Upper lobe of left lung (tissue), 6 donors: Measurements from ENCODE around the gene APOC3. TPM values are rescaled to one million over a fixed set of nuclear protein-coding genes. Genes with fewer than 3 reads are reported as not detected.
"Not testable (repeated sequence)": the region's sequence is repeated elsewhere in the genome, so short reads cannot be mapped to it uniquely, and the experiment has no call there.

Experiments
- ATAC-seq, 2 donors: fragments of 200-7000 bp; cut with Tn5 transposase; one replicate each; pipeline ENCODE4 v1.9.1; 2022; ENCODE audit warnings: mild to moderate bottlenecking in 2 of 2, moderate library complexity in 2 of 2; ENCODE audit not compliant: low FRiP score in 2 of 2
- DNase-seq, 2 donors: peaks; one replicate each; pipeline ENCODE4 v3.0.0-alpha.2; 2019 to 2020
- H3K27ac ChIP-seq, 4 donors: fragments of 200-600 bp; sonication (generic); one replicate each; pipeline ENCODE4 v1.5.1; 2016 to 2019
- H3K27me3 ChIP-seq, 4 donors: fragments of 200-600 bp; sonication (generic); one replicate each; pipeline ENCODE4 v1.5.1; 2017 to 2019
- H3K36me3 ChIP-seq, 4 donors: fragments of 200-600 bp; sonication (generic); one replicate each; pipeline ENCODE4 v1.5.1; 2016 to 2019
- H3K4me1 ChIP-seq, 4 donors: fragments of 200-600 bp; sonication (generic); one replicate each; pipeline ENCODE4 v1.5.1; 2018 to 2019
- H3K4me3 ChIP-seq, 4 donors: fragments of 200-600 bp; sonication (generic); one replicate each; pipeline ENCODE4 v1.5.1; 2017 to 2019; ENCODE audit warnings: mild to moderate bottlenecking in 2 of 4, moderate library complexity in 1 of 4
- H3K9me3 ChIP-seq, 4 donors: fragments of 200-600 bp; sonication (generic); one replicate each; pipeline ENCODE4 v1.5.1; 2018 to 2019
- EP300 ChIP-seq, 4 donors: sonication (generic); formaldehyde crosslinking; IDR thresholded peaks; one replicate each; pipeline ENCODE4 v1.5.1; 2017; ENCODE audit warnings: antibody characterized with exemption in 4 of 4, control low read depth in 2 of 4
- POLR2A ChIP-seq, 4 donors: fragments of 450-650 bp; IDR thresholded peaks; one replicate each; pipeline ENCODE4 v1.5.1; 2016 to 2017; ENCODE audit warnings: antibody characterized with exemption in 4 of 4, mild to moderate bottlenecking in 2 of 4
- POLR2AphosphoS5 ChIP-seq, 2 donors: sonication (generic); formaldehyde crosslinking; IDR thresholded peaks; one replicate each; pipeline ENCODE4 v1.5.1; 2017; ENCODE audit warnings: antibody characterized with exemption in 2 of 2
- WGBS, 2 donors: methylation state at CpG; one replicate each; pipeline ENCODE4 v1.1.5; 2017 to 2018; 5-methylcytosine and 5-hydroxymethylcytosine counted together
- total RNA-seq, 6 donors: library from RNA; depleted of rRNA in 4 of 6; stranded (reverse); fragments of >200 nt in 4 of 6; gene quantifications; one replicate each; pipeline versions ENCODE4 v1.1.0 to v1.2.1, GENCODE V29; 2016 to 2021
- TF ChIP-seq, protein P1 (sequence below), 6 experiments: fragments of 450-650 bp in 4 of 6; fragments of 200-600 bp in 2 of 6; sonication (generic) in 2 of 6; IDR thresholded peaks; one replicate each; pipeline ENCODE4 v1.5.1; 2016 to 2019; ENCODE audit warnings: antibody characterized with exemption in 6 of 6
- donor health status: DM: no; HTN: no; CAD: no; lungs with moderate emphysema.
- donor health status: DM: no; HTN: yes; CAD: no; lungs with severe emphysema.

APOC3 gene
- total RNA-seq, 6 donors from 2014 or later = 3.7 to 4.4 TPM; not detected in 4

DNA sequence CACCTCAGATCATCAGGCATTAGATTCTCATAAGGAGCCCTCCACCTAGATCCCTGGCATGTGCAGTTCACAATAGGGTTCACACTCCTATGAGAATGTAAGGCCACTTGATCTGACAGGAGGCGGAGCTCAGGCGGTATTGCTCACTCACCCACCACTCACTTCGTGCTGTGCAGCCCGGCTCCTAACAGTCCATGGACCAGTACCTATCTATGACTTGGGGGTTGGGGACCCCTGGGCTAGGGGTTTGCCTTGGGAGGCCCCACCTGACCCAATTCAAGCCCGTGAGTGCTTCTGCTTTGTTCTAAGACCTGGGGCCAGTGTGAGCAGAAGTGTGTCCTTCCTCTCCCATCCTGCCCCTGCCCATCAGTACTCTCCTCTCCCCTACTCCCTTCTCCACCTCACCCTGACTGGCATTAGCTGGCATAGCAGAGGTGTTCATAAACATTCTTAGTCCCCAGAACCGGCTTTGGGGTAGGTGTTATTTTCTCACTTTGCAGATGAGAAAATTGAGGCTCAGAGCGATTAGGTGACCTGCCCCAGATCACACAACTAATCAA, 2.2 kb downstream of the APOC3 start:
- TF ChIP-seq POLR2A (IDR thresholded peaks at IDR 0.05) (no peak), POLR2AphosphoS5 (IDR thresholded peaks at IDR 0.05) (no peak), EP300 (IDR thresholded peaks at IDR 0.05) (no peak)
- TF ChIP-seq, protein P1, sequence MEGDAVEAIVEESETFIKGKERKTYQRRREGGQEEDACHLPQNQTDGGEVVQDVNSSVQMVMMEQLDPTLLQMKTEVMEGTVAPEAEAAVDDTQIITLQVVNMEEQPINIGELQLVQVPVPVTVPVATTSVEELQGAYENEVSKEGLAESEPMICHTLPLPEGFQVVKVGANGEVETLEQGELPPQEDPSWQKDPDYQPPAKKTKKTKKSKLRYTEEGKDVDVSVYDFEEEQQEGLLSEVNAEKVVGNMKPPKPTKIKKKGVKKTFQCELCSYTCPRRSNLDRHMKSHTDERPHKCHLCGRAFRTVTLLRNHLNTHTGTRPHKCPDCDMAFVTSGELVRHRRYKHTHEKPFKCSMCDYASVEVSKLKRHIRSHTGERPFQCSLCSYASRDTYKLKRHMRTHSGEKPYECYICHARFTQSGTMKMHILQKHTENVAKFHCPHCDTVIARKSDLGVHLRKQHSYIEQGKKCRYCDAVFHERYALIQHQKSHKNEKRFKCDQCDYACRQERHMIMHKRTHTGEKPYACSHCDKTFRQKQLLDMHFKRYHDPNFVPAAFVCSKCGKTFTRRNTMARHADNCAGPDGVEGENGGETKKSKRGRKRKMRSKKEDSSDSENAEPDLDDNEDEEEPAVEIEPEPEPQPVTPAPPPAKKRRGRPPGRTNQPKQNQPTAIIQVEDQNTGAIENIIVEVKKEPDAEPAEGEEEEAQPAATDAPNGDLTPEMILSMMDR (IDR thresholded peaks at IDR 0.05) = no peak
- Histone ChIP-seq H3K36me3 (no peaks in the 10 kb centered on the region), H3K27me3 (no peaks in the 10 kb centered on the region), H3K27ac (no peak overlapping the region), H3K4me1 (peaks cover 24 to 31% (median 29%) of the 10 kb centered on the region in 4 donors), H3K9me3 (no peaks in the 10 kb centered on the region), H3K4me3 (no peak overlapping the region)
- WGBS, 2 donors = 83 to 91% methylated on average over 3 to 7 of the region's 7 CpGs
- no peak for DNase-seq
- no peak for ATAC-seq

GRCh38 chr11:116832350-116833290, 2.9 kb downstream of the APOC3 start:
- DNase-seq = peak in 1 of 2 donors; percentile 40
- 84 to 87% methylated on average over 9 to 12 of the region's 13 CpGs for WGBS, 2 donors

DNA sequence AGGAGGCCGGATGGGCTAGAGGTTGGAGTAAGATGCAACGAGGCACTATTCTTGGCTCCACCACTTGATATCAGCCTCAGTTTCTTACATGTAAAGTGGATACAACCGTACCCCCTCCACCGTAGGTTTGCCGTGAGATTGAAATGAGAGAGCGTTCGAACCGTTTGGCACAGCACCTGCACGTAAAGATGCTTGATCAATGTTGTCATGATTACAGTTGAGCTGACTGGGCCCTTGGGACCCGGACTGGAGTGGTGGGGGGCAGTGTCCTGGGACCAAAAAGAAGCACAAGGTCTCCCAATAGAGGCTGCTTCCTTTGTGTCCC, 3.7 kb downstream of the APOC3 start:
- peaks cover 27 to 41% (median 34%) of the 10 kb centered on the region in 4 donors for H3K4me1 ChIP-seq
- H3K27me3 ChIP-seq = no peaks in the 10 kb centered on the region
- no peaks in the 10 kb centered on the region for H3K9me3 ChIP-seq
- TF ChIP-seq POLR2AphosphoS5 (IDR thresholded peaks at IDR 0.05) = no peak
- no peak for TF ChIP-seq EP300 (IDR thresholded peaks at IDR 0.05)
- no peak for TF ChIP-seq POLR2A (IDR thresholded peaks at IDR 0.05)
- TF ChIP-seq, protein P1 (IDR thresholded peaks at IDR 0.05) = no peak
- 91% methylated on average over 8 to 10 of the region's 10 CpGs for WGBS, 2 donors
- H3K27ac ChIP-seq = no peak overlapping the region
- ATAC-seq (no peak), DNase-seq (no peak)
- H3K36me3 ChIP-seq = no peaks in the 10 kb centered on the region
- no peak overlapping the region for H3K4me3 ChIP-seq

More at GRCh38 chr11:116832350-116833290, 2.9 kb downstream of the APOC3 start:
- Histone ChIP-seq H3K27me3 (no peaks in the 10 kb centered on the region), H3K9me3 (no peaks in the 10 kb centered on the region), H3K4me1 (peaks cover 27 to 38% (median 33%) of the 10 kb centered on the region in 4 donors), H3K36me3 (no peaks in the 10 kb centered on the region), H3K27ac (no peak overlapping the region), H3K4me3 (no peak overlapping the region)
- ATAC-seq = no peak
- TF ChIP-seq POLR2AphosphoS5 (IDR thresholded peaks at IDR 0.05) (no peak), POLR2A (IDR thresholded peaks at IDR 0.05) (no peak)
- TF ChIP-seq, protein P1 (IDR thresholded peaks at IDR 0.05) = peak in 1 of 6 experiments; percentile 13

- Histone ChIP-seq H3K9me3 (no peaks in the 10 kb centered on the region), H3K4me1 (peaks cover 27 to 41% (median 34%) of the 10 kb centered on the region in 4 donors), H3K27me3 (no peaks in the 10 kb centered on the region), H3K36me3 (no peaks in the 10 kb centered on the region), H3K27ac (peak overlapping the region in 1 of 4 donors; percentile 94), H3K4me3 (no peak overlapping the region)
- DNase-seq (no peak), ATAC-seq (no peak)
- TF ChIP-seq EP300 (IDR thresholded peaks at IDR 0.05) (no peak), POLR2A (IDR thresholded peaks at IDR 0.05) (no peak), POLR2AphosphoS5 (IDR thresholded peaks at IDR 0.05) (no peak)
- TF ChIP-seq, protein P1 (IDR thresholded peaks at IDR 0.05) = no peak
- WGBS, 2 donors = 90 to 95% methylated on average over 9 to 14 of the region's 14 CpGs
These were observed 4.3 kb downstream of the APOC3 start for GRCh38 chr11:116833816-116834534.

DNA sequence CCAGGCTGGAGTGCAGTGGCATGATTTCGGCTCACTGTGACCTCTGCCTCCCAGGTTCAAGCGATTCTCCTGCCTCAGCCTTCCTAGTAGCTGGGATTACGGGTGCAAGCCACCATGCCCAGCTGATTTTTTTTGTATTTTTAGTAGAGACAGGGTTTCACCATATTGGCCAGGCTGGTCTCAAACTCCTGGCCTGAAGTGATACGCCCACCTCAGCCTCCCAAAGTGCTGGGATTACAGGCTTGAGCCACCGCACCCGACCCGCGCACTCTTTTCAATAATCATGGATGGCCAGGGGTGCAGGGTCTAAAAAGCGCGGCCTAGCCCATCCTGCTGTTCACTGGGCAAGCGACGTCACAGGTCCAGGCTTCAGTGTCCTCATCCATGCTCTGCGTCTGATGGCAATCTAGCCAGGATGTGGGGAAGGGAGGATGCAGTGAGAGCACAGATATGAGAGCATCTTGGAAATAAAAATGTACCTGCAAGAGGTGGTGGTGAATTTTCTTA, 4.9 kb downstream of the APOC3 start:
- H3K27ac ChIP-seq = peak overlapping the region; percentile 82 to 94 (median 89)
- WGBS, 2 donors = 74 to 82% methylated on average over 12 to 13 of the region's 13 CpGs

More for the DNA sequence above, 4.9 kb downstream of the APOC3 start:
- H3K4me3 ChIP-seq, ATAC-seq, H3K27me3 ChIP-seq, H3K9me3 ChIP-seq, H3K36me3 ChIP-seq, DNase-seq: not testable (repeated sequence)
- H3K4me1 ChIP-seq = peaks cover 26 to 41% (median 33%) of the 10 kb centered on the region in 4 donors
